Renal pelvis (tissue), 4 donors: ENCODE measurements around the gene SLC25A39. TPM values are rescaled to one million over a fixed set of nuclear protein-coding genes. Genes with fewer than 3 reads are reported as not detected.
"Not testable (repeated sequence)": the region's sequence is repeated elsewhere in the genome, so short reads cannot be mapped to it uniquely, and the experiment has no call there.

Source experiments
- DNase-seq: peaks from one replicate; pipeline ENCODE4 v3.0.0-alpha.2; 2013
- polyA plus RNA-seq, 3 donors: library from polyadenylated mRNA; unstranded; fragments of 120-200 nt; gene quantifications; one replicate each; pipeline ENCODE4 v1.2.1, GENCODE V29; 2013; ENCODE audit not compliant: insufficient read length in 3 of 3

The SLC25A39 gene
- polyA plus RNA-seq, 3 donors = 107 to 135 (median 117) TPM

DNA sequence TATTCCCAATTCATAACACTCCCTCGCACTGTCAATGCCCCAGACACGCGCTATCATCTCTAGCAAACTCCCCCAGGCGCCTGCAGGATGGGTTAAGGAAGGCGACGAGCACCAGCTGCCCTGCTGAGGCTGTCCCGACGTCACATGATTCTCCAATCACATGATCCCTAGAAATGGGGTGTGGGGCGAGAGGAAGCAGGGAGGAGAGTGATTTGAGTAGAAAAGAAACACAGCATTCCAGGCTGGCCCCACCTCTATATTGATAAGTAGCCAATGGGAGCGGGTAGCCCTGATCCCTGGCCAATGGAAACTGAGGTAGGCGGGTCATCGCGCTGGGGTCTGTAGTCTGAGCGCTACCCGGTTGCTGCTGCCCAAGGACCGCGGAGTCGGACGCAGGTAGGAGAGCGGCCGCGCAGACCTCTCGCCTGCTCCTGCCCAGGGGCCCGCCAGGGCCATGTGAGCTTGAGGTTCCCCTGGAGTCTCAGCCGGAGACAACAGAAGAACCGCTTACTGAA is 20.4 kb upstream of the SLC25A39 start, which contains the start of gene GRN:
TSS of gene GRN (plus strand) at position 364 of the 515 bp plus-strand sequence. CDS start 3,863 bp downstream, outside the sequence.
- peak; percentile 99 for DNase-seq

- DNase-seq = no peak
Measured at GRCh38 chr17:44343510-44344209, 19.0 kb upstream of the SLC25A39 start.

DNA sequence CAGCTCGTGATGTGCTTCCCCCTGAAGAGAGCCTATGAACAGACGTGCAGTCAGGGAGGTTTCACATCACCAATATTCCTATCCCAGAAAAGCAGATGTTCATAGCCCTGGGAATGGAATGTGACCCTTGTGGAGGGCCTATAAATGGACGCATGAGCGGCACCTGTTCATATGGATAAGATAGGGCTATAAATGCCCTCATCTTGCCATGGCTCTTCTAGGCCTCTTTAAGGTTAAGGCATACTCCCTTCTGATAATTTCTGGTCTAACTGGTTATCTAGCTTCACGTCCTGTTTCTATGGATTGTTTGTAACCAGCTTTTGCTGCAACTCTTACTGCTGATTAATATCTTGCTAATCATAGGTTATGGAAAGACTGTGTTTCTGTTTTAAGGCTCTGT is 15.9 kb upstream of the SLC25A39 start:
- DNase-seq = not testable (repeated sequence)

DNA sequence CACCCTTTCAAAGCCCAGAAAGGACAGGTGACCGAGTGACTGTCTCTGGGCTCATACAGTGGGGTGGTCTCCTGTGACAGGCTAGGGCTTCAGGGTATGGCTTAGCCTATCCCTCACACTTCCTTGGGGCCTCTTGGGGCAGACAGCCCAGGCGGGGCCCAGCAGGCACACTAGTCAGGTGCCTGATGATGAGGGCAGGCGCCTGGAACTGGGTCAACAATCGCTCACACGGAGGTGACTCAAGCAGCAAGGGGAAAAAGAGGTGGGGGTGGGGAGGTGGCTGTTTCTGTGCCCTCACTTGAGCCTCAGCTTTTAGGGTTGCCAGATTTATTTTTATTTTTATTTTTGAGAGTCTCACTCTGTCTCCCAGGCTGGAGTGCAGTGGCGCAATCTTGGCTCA is 14.1 kb upstream of the SLC25A39 start:
- DNase-seq = no peak

- no peak for DNase-seq
Measured at GRCh38 chr17:44335968-44336367, 11.3 kb upstream of the SLC25A39 start.

- no peak for DNase-seq
Measured at GRCh38 chr17:44335564-44335963, 10.9 kb upstream of the SLC25A39 start.

- no peak for DNase-seq
Measured at GRCh38 chr17:44334727-44335126, 10.1 kb upstream of the SLC25A39 start.

DNA sequence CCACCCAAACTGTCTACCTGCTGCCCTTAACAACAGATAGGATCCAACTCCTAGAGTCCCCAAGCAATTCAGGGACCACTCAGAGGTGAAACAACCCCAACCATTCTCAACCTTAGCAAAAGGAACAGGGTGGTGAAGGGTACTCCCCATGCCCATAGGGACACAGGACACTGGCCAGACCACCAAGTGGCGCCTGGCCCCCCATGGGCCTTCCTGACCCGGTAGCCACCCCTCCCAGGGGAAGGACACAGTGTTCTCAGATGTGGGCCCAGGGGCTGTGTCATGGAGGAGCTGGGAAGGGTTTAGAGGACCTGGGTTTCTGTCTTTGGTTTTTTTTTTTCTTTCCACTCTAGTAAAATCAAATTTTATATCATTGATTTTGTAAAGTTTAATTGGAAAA is 9.7 kb upstream of the SLC25A39 start:
- DNase-seq = no peak

- DNase-seq = no peak
Measured at GRCh38 chr17:44333371-44333770, 8.7 kb upstream of the SLC25A39 start.

DNA sequence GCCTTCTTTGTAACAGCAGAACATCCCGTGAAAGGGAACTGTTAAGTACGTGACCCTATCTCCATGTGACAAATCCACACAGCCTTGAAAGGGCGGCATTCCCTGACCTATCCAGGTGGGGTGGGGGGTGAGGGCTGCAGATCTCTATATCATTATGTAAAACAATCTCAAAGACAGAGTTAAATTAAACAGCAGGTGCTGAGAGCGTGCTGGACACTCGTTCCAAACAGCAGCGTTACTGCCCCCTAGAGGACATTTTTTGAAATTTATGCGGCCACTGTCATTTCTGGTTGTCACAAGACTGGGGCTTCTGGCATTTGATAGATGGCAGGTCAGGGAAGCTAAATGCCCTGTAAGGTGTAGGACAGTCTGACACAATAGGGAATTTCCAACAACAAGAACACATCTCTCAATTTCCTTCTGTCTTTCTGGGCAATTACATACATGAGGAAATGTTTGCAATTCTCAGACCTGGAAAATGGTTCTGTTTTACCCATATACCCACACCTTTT is 6.7 kb upstream of the SLC25A39 start:
- no peak for DNase-seq

DNA sequence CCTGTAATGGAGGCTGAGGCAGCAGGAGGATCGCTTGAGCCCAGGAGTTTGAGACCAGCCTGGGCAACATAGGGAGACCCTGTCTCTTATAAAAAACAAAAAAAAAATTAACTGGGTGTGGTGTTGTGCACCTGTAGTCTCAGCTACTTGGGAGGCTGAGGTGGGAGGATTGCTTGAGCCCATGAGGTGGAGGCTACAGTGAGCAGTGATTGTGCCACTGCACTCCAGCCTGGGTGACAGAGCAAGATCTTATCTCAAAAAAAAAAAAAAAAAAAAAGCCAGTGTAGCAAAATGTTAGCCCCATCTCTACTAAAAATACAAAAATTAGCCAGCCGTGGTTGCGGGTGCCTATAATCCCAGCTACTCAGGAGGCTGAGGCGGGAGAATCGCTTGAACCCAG is 5.6 kb upstream of the SLC25A39 start:
- DNase-seq = not testable (repeated sequence)

DNA sequence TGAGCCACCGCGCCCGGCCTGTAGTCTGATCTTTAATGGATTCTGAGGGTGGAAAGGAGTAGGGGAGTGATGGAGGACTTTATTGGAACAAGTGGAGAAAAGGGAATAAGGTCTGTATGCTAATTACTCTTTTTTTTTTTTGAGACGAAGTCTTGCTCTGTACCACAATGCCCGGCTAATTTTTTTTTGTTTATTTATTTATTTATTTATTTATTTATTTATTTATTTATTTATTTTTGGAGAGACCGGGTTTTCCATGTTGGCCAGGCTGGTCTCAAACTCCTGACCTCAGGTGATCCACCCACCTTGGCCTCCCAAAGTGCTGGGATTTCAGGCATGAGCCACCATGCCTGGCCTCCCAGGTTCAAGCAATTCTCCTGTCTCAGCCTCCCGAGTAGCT is 4.9 kb upstream of the SLC25A39 start:
- DNase-seq = not testable (repeated sequence)

GRCh38 chr17:44327715-44328449 is 3.3 kb upstream of the SLC25A39 start:
- DNase-seq = no peak

DNA sequence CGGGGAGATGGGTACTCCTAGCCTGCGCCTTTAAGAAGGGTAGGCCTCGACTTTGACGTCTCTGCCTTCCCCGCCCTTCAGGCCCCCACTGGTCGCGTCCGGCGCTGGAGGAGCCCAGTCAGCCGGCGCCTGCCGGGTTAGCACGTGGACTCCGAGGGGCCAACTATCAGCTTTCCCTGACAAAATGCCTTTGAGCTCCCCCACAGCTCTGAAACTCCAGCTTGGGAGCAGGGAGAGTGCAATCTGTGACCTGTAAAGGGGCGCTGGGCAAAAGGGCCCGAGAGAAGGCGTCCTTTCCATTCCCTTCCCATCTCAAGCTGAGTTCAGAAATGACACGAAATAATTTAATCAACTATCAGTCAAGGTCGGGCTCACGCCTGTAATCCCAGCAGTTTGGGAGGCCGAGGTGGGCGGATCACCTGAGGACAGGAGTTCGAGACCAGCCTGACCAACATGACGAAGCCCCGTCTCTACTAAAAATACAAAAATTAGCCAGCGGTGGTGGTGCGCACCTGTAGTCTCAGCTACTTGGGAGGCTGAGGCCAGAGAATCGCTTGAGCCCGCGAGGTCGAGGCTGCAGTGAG is 2.3 kb upstream of the SLC25A39 start:
- DNase-seq = peak; percentile 96

- no peak for DNase-seq
Measured at GRCh38 chr17:44324092-44324570, 492 bp downstream of the SLC25A39 start.

DNA sequence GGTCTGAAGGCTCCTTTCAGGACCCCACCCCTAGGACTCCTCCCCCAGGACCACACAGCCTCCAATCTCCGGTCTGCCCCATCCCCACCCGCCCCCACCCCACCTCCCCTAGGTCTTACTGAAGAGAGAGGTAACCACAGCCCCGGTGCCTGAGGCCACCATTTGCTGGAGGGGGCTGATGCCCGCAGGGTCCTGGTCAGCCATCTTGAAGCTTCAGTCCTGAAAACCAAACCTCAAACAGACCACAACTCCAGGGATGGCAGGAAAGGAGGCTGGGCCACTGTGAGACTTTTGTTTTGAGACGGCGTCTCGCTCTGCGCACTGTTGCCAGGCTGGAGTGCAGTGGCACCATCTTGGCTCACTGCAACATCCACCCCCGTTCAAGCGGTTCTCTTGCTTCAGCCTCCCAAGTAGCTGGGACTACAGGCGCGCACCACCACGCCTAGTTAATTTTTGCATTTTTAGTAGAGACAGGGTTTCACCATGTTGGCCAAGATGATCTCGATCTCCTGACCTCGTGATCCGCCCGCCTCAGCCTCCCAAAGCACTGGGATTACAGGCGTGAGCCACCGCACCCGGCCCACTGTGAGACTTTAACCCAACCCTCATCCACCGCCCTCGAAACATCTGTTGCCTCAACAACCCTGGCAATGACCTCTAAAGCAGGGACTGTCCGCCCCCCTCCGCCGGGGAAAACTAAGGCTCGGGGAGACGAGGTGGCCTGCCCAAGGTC is 1.1 kb downstream of the SLC25A39 start:
- DNase-seq = no peak

GRCh38 chr17:44322236-44322895 is 2.3 kb downstream of the SLC25A39 start:
- no peak for DNase-seq

DNA sequence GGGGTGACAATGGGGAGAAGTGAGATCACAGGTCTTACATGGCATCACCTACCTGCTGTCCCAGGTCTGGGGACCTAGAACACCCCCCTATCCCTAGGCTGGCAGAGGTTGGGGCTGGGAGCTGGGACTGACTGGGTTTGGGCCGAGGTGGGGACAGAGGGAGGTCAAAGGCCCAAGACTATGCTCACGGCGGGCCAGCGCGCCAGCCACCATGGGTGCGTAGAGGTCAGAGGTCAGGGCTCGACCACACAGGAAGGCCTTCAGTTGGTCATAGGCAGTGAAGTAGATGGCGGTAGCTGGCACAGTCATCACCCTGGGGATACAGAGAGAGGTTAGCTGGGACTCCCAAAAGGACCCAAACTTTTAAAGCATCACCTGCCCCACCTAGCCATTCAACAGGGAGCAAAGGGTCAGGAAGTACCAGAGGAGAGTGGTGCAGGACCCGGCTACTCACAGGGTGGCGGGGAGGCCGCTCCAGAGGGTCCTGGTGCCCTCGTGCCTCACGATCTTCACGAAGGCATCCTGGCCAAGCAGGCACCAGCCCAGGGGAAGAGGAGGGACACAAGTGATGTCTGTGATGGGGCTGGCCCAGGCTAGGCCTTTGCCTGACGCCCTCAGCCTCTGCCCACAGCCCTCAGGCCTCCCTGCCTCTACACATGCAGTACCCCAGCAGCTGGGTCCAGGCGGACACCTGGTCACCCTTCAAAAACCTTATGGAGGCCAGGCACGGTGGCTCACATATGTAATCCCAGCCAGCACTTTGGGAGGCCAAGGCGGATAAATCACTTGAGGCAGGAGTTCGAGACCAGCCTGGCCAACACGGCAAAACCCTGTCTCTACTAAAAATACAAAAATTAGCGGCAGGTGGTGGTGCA is 3.1 kb downstream of the SLC25A39 start:
- DNase-seq = no peak

DNA sequence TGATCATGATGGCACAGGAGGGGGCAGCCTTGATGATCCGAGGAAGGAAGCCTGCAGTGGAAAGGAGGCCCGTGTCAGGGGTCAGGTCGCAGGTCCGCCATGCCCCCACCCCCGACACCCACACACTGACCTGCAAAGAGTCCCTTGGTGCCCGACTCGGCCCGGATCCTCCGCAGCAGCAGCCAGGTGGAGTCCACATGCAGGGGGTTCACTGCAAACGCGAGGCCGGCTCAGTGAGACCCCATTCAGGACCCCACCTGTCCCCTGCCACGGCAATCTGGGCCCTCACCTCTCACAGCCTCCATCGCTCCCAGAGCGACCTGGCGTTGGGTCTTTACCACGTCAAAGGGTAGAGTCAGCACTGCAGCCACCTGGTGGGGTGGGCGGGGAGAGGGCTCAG is 4.6 kb downstream of the SLC25A39 start:
- no peak for DNase-seq
